Activated CD8-positive, alpha-beta T cell treated with anti-CD3 and anti-CD28 coated beads for 36 hours (primary cell): ENCODE data around the gene PRRC2A. TPM values are rescaled to one million over a fixed set of nuclear protein-coding genes. Genes with fewer than 3 reads are reported as not detected.

Experiments used
- ATAC-seq: fragments of 200-7000 bp; cut with Tn5 transposase; one replicate; pipeline ENCODE4 v1.10.0; 2021; ENCODE audit warnings: mild to moderate bottlenecking, moderate library complexity
- CTCF ChIA-PET: fragments of 350-600 bp; sonication (Branson Sonifier 250); formaldehyde crosslinking; loops from one replicate; lab custom pipeline; 2021; ENCODE audit warnings: antibody characterized with exemption; lab: Charles Lee
- POLR2A ChIA-PET: fragments of 350-600 bp; sonication (Branson Sonifier 250); formaldehyde crosslinking; loops from one replicate; lab custom pipeline; 2021; ENCODE audit warnings: antibody characterized with exemption; lab: Charles Lee
- DNase-seq: peaks from one replicate; pipeline ENCODE4 v3.0.0-alpha.2; 2020
- H3K27ac Mint-ChIP-seq: one replicate; pipeline ENCODE4 v1.8.0; 2021; ENCODE audit warnings: mild to moderate bottlenecking, mixed read lengths
- H3K27me3 Mint-ChIP-seq: one replicate; pipeline ENCODE4 v1.8.0; 2021; ENCODE audit warnings: mixed read lengths
- H3K36me3 Mint-ChIP-seq: one replicate; pipeline ENCODE4 v1.8.0; 2021; ENCODE audit warnings: low read depth, mixed read lengths
- H3K4me1 Mint-ChIP-seq: one replicate; pipeline ENCODE4 v1.8.0; 2021; ENCODE audit warnings: low read depth, mixed read lengths
- H3K4me3 Mint-ChIP-seq: one replicate; pipeline ENCODE4 v1.8.0; 2021; ENCODE audit warnings: mild to moderate bottlenecking, moderate library complexity, mixed read lengths
- H3K9me3 Mint-ChIP-seq: one replicate; pipeline ENCODE4 v1.8.0; 2021; ENCODE audit warnings: mixed read lengths
- intact Hi-C: fragments of 100-400 bp; cut with micrococcal nuclease; formaldehyde crosslinking; loops from one replicate; pipeline ENCODE4 v1.10.0; 2022
- microRNA-seq: library from miRNA; unstranded; fragments of <30 nt; microRNA quantifications from one replicate; pipeline ENCODE4 v1.2.0, GENCODE V29; 2022; ENCODE audit warnings: borderline microRNAs expressed, borderline replicate concordance
- total RNA-seq, 2 experiments: library from RNA; stranded (reverse); gene quantifications; one replicate each; pipeline ENCODE4 v1.2.3, GENCODE V29; 2021
- TF ChIP-seq, protein P1 (sequence below): fragments of 200-600 bp; IDR thresholded peaks from one replicate; pipeline ENCODE4 v1.8.0; 2022; ENCODE audit warnings: antibody characterized with exemption, mild to moderate bottlenecking

The PRRC2A gene
- total RNA-seq, 2 experiments from 2014 or later: 257 to 262 TPM

DNA sequence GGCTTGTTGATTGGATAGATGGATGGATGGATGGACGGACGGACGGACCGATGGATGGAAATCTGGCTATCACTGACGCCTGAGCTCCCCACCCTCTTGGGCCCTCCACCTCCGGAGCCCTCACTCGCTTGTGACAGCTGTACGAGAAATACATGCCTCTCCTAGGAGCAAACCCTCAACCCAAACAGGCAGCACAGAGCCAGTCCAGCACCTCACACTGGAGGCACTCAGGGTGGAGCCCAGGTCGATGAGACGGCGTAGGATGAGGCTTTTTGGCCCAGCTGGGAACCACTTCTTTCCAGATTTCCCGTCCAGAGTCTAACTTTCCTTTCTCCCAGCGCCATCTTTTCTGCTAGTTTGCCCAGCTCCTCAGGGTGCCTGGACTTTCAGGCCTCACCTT, 63.1 kb downstream of the PRRC2A start:
- ATAC-seq (no peak), DNase-seq (no peak)
- POLR2A ChIA-PET: interaction anchor here (1.7 kb wide), 1 partner anchor 123 kb away, joined by 3 read pairs; the partner anchor contains the start of gene LSM2
- TF ChIP-seq, protein P1, sequence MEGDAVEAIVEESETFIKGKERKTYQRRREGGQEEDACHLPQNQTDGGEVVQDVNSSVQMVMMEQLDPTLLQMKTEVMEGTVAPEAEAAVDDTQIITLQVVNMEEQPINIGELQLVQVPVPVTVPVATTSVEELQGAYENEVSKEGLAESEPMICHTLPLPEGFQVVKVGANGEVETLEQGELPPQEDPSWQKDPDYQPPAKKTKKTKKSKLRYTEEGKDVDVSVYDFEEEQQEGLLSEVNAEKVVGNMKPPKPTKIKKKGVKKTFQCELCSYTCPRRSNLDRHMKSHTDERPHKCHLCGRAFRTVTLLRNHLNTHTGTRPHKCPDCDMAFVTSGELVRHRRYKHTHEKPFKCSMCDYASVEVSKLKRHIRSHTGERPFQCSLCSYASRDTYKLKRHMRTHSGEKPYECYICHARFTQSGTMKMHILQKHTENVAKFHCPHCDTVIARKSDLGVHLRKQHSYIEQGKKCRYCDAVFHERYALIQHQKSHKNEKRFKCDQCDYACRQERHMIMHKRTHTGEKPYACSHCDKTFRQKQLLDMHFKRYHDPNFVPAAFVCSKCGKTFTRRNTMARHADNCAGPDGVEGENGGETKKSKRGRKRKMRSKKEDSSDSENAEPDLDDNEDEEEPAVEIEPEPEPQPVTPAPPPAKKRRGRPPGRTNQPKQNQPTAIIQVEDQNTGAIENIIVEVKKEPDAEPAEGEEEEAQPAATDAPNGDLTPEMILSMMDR: no peak
- H3K27ac Mint-ChIP-seq: no peak overlapping the region
- intact Hi-C loops: no loop called here
- CTCF ChIA-PET: interaction anchor here (1.6 to 1.9 kb wide), 2 partner anchors 86 to 187 kb away, joined by 3 to 5 read pairs; no protein-coding TSS in a partner anchor
- H3K4me1 Mint-ChIP-seq: peaks cover 11% of the 10 kb centered on the region
- H3K27me3 Mint-ChIP-seq: no peaks in the 10 kb centered on the region
- H3K4me3 Mint-ChIP-seq: no peak overlapping the region
- peaks cover 8% of the 10 kb centered on the region for H3K36me3 Mint-ChIP-seq
- H3K9me3 Mint-ChIP-seq: no peaks in the 10 kb centered on the region

DNA sequence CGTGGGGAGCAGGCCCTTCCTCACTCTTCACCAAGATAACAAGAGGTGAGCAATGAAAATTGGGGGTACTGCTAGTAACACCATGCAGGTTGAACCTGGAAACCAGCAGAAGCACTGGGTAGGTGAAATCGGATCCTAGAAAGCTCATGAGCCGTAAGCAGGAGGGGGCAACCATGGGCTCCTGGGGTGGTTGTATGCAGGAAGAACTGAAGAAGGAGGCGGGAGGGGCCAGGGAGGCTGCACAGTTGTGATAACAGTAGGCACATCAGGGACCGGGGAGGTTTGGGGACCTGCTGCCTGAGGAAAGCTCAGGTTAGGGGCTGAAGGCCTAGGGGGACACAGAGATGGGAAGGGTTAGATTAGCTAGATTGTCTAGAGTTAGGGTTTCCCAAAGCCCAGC, 66.0 kb downstream of the PRRC2A start:
- ChIA-PET POLR2A (interaction anchor here (1.1 to 1.5 kb wide), 2 partner anchors 17 to 37 kb away, joined by 3 read pairs; partner anchors contain the start of genes LY6G5B and MPIG6B), CTCF (interaction anchor here (0.9 kb wide), 1 partner anchor 8 kb away, joined by 3 read pairs; no protein-coding TSS in a partner anchor)
- H3K27ac Mint-ChIP-seq: no peak overlapping the region
- H3K4me3 Mint-ChIP-seq: no peak overlapping the region
- no peak for DNase-seq
- no peaks in the 10 kb centered on the region for H3K9me3 Mint-ChIP-seq
- TF ChIP-seq, protein P1: no peak
- ATAC-seq: no peak
- no peaks in the 10 kb centered on the region for H3K27me3 Mint-ChIP-seq
- intact Hi-C loops: no loop called here
- peaks cover 7% of the 10 kb centered on the region for H3K4me1 Mint-ChIP-seq
- peaks cover 11% of the 10 kb centered on the region for H3K36me3 Mint-ChIP-seq

DNA sequence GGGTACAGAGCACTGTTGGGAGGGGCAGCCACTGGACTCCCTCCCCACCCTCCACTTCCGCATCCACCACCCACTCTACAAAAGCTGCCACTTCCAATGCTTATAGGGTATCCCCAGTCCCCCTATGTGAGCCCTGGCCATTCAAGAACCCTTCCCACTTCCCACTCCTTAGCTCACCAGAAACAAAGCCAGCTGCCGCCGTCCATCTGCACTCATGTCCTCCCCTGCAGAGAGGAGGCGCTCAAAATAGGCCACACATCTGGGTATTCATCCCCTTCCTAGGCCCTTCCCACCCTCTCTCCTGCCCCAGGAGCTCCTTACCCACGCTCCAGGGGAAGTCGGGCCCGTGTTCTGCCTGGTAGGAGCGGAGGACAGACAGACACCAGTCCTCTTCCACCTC, 66.8 kb downstream of the PRRC2A start:
- no peak overlapping the region for H3K4me3 Mint-ChIP-seq
- H3K36me3 Mint-ChIP-seq: peaks cover 10% of the 10 kb centered on the region
- no peak for DNase-seq
- no peak overlapping the region for H3K27ac Mint-ChIP-seq
- intact Hi-C loops: no loop called here
- CTCF ChIA-PET: interaction anchor here (1.4 kb wide), 1 partner anchor 35 kb away, joined by 3 read pairs; no protein-coding TSS in a partner anchor
- peaks cover 5% of the 10 kb centered on the region for H3K4me1 Mint-ChIP-seq
- no peaks in the 10 kb centered on the region for H3K9me3 Mint-ChIP-seq
- H3K27me3 Mint-ChIP-seq: no peaks in the 10 kb centered on the region
- POLR2A ChIA-PET: interaction anchor here (0.8 to 1.5 kb wide), 4 partner anchors 18 to 52 kb away, joined by 3 to 4 read pairs (median 3); partner anchors contain the start of genes BAG6, LY6G5B, MPIG6B and MSH5
- ATAC-seq: no peak
- TF ChIP-seq, protein P1: no peak

Small RNA genes lying within 50 kb of the gene (microRNA-seq; reads per million reads assigned to microRNA genes)
- gene MIR6832: not detected

Other genes starting within 250 kb of the PRRC2A start
- gene MICA, start 217.1 kb upstream of the PRRC2A start, total RNA-seq: 1 to 10 TPM; 5.6 to 6.0 TPM
- gene MICB, start 122.6 kb upstream of the PRRC2A start, total RNA-seq: 10 to 100 TPM; 17.0 to 17.7 TPM
- not detected for gene MCCD1, start 91.8 kb upstream of the PRRC2A start, total RNA-seq
- gene DDX39B, start 78.7 kb upstream of the PRRC2A start, total RNA-seq: 100 to 1,000 TPM; 568 to 572 TPM
- 1 to 10 TPM in 1 of 2 experiments, under 1 TPM in 1; 0.86 to 1.1 TPM for gene ATP6V1G2, start 74.1 kb upstream of the PRRC2A start, total RNA-seq
- gene NFKBIL1, start 73.1 kb upstream of the PRRC2A start, total RNA-seq: 10 to 100 TPM; 11.3 to 13.0 TPM
- gene LTA, start 48.4 kb upstream of the PRRC2A start, total RNA-seq: 100 to 1,000 TPM; 713 to 724 TPM
- gene TNF, start 45.1 kb upstream of the PRRC2A start, total RNA-seq: 10 to 100 TPM; 89.2 to 92.5 TPM
- gene LTB, start 38.3 kb upstream of the PRRC2A start, total RNA-seq: 100 to 1,000 TPM; 368 to 375 TPM
- 10 to 100 TPM; 40.4 to 43.6 TPM for gene LST1, start 34.4 kb upstream of the PRRC2A start, total RNA-seq
- gene NCR3, start 27.7 kb upstream of the PRRC2A start, total RNA-seq: 10 to 100 TPM; 60.1 to 60.3 TPM
- 100 to 1,000 TPM; 240 to 253 TPM for gene AIF1, start 5.5 kb upstream of the PRRC2A start, total RNA-seq
- gene BAG6, start 31.9 kb downstream of the PRRC2A start, total RNA-seq: 100 to 1,000 TPM; 303 to 318 TPM
- gene APOM, start 35.2 kb downstream of the PRRC2A start, total RNA-seq: 1 to 10 TPM; 4.4 to 4.9 TPM
- gene C6orf47, start 40.1 kb downstream of the PRRC2A start, total RNA-seq: 10 to 100 TPM; 11.4 to 11.7 TPM
- gene GPANK1, start 44.3 kb downstream of the PRRC2A start, total RNA-seq: 10 to 100 TPM; 29.4 to 30.9 TPM
- 100 to 1,000 TPM; 241 to 247 TPM for gene CSNK2B, start 45.4 kb downstream of the PRRC2A start, total RNA-seq
- 10 to 100 TPM; 14.7 to 16.1 TPM for gene LY6G5B, start 49.3 kb downstream of the PRRC2A start, total RNA-seq
- gene LY6G5C, start 60.4 kb downstream of the PRRC2A start, total RNA-seq: 1 to 10 TPM; 1.6 to 2.3 TPM
- 10 to 100 TPM; 23.7 to 24.3 TPM for gene ABHD16A, start 82.6 kb downstream of the PRRC2A start, total RNA-seq
- not detected for gene LY6G6F, start 86.2 kb downstream of the PRRC2A start, total RNA-seq
- not detected for gene LY6G6D, start 94.6 kb downstream of the PRRC2A start, total RNA-seq
- not detected for gene LY6G6C, start 101.0 kb downstream of the PRRC2A start, total RNA-seq
- gene MPIG6B, start 102.7 kb downstream of the PRRC2A start, total RNA-seq: under 1 TPM; 0.65 to 0.81 TPM
- gene DDAH2, start 108.6 kb downstream of the PRRC2A start, total RNA-seq: 1 to 10 TPM; 6.3 to 6.9 TPM
- 100 to 1,000 TPM; 334 to 346 TPM for gene CLIC1, start 115.8 kb downstream of the PRRC2A start, total RNA-seq
- 100 to 1,000 TPM in 1 of 2 experiments, 10 to 100 TPM in 1; 96.9 to 105 TPM for gene MSH5, start 119.3 kb downstream of the PRRC2A start, total RNA-seq
- gene SAPCD1, start 141.9 kb downstream of the PRRC2A start, total RNA-seq: 10 to 100 TPM; 13.6 to 18.7 TPM
- 1 to 10 TPM; 1.6 TPM for gene VWA7, start 156.6 kb downstream of the PRRC2A start, total RNA-seq
- 100 to 1,000 TPM; 150 to 153 TPM for gene VARS1, start 175.0 kb downstream of the PRRC2A start, total RNA-seq
- 100 to 1,000 TPM; 117 to 120 TPM for gene LSM2, start 186.3 kb downstream of the PRRC2A start, total RNA-seq
- 1 to 10 TPM; 1.7 to 2.0 TPM for gene HSPA1L, start 194.6 kb downstream of the PRRC2A start, total RNA-seq
- 10 to 100 TPM; 36.6 to 37.8 TPM for gene HSPA1A, start 194.8 kb downstream of the PRRC2A start, total RNA-seq
- 10 to 100 TPM; 50.4 to 50.8 TPM for gene HSPA1B, start 207.0 kb downstream of the PRRC2A start, total RNA-seq
- 1 to 10 TPM; 8.7 to 9.8 TPM for gene NEU1, start 242.1 kb downstream of the PRRC2A start, total RNA-seq